Activated CD4-positive, alpha-beta T cell treated with anti-CD3 and anti-CD28 coated beads, Interleukin-2, amount 10 ng/mL, durations not matched to agents 24 days and 14 days (primary cell): Measurements from ENCODE around the gene COG8. TPM values are rescaled to one million over a fixed set of nuclear protein-coding genes. Genes with fewer than 3 reads are reported as not detected.

Source experiments
- total RNA-seq: library from RNA; stranded (reverse); gene quantifications from 2 replicates; pipeline ENCODE4 v1.2.3, GENCODE V29; 2022

Gene COG8
- total RNA-seq, 1 donor from 2014 or later, result 44.6 TPM

Other genes starting within 250 kb of the COG8 start
- gene HAS3, start 233.9 kb downstream of the COG8 start, total RNA-seq, result 0.56 and 0.64 TPM in 2 replicates
- gene CHTF8, start 207.0 kb downstream of the COG8 start, total RNA-seq, result 124 and 138 TPM in 2 replicates
- gene UTP4, start 206.9 kb downstream of the COG8 start, total RNA-seq, result 126 and 131 TPM in 2 replicates
- 21.4 and 23.3 TPM in 2 replicates for gene SNTB2, start 152.4 kb downstream of the COG8 start, total RNA-seq
- 37.7 and 39.7 TPM in 2 replicates for gene VPS4A, start 28.2 kb downstream of the COG8 start, total RNA-seq
- gene PDF, start 9.0 kb downstream of the COG8 start, total RNA-seq, result 18.2 and 21.9 TPM in 2 replicates
- 81.2 and 84.8 TPM in 2 replicates for gene NIP7, start 208 bp upstream of the COG8 start, total RNA-seq
- gene TMED6, start 12.2 kb upstream of the COG8 start, total RNA-seq, result 1.6 and 1.7 TPM in 2 replicates
- gene TERF2, start 46.4 kb upstream of the COG8 start, total RNA-seq, result 58.3 and 71.1 TPM in 2 replicates
- gene CYB5B, start 85.1 kb upstream of the COG8 start, total RNA-seq, result 154 and 166 TPM in 2 replicates
- gene NFAT5, start 226.4 kb upstream of the COG8 start, total RNA-seq, result 46.3 and 54.6 TPM in 2 replicates